H4 (cell line): ENCODE data around the gene ST8SIA6. TPM values are rescaled to one million over a fixed set of nuclear protein-coding genes. Genes with fewer than 3 reads are reported as not detected.
"Not testable (repeated sequence)": the region's sequence is repeated elsewhere in the genome, so short reads cannot be mapped to it uniquely, and the experiment has no call there.

Experiments
- DNase-seq: peaks from one replicate; pipeline ENCODE4 v3.0.0-alpha.2; 2015; ENCODE audit warnings: low spot score
- total RNA-seq: library from RNA; depleted of rRNA; stranded (reverse); fragments of >200 nt; shearing (Covaris generic); gene quantifications from 2 replicates; pipeline ENCODE4 v1.2.3, GENCODE V29; 2014

Gene ST8SIA6
- total RNA-seq, 1 experiment from 2014 or later: not detected

DNA sequence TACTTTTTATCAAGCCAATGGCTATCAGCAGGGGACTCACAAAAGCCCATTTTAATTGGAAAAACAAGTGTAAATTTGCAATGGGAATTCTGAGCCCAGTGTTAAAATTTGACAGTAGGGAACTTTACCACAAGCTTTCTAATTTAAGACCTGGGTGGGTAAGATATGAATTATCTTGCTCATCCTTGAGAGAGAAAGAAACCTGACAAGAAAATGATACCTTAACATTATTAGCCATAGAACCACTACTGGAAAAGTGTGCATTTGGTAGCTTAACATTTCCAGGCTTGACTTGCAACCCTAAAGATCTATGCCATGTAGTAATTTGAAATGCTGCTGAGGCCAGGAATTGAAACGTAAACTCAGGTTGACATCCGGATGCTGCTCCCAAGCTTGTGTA lies 2.7 kb upstream of the ST8SIA6 start:
- no peak for DNase-seq

DNA sequence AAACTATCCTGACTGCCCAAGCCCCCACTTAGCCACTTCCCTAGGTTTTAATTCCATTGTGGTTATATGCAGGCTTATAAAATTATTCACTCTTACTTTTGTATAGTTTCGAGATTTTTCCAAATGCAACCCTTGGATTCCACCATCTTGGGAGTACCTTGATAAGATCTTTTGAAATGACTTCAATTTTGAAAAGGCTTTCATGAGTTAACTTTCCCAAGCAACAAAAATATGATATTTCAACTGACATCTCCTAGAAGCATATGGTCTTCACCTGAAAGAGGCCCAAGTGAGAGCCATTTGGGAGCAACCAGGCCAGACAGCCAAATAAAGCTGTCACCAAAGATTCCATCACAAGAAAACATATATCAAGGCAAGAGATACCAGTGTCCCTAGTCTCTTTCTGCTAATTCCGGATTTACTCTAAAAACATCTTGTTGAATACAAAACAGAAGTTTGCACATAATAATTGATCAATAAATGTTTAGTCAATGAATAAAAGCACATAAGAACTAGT lies 1.7 kb upstream of the ST8SIA6 start:
- DNase-seq: no peak

DNA sequence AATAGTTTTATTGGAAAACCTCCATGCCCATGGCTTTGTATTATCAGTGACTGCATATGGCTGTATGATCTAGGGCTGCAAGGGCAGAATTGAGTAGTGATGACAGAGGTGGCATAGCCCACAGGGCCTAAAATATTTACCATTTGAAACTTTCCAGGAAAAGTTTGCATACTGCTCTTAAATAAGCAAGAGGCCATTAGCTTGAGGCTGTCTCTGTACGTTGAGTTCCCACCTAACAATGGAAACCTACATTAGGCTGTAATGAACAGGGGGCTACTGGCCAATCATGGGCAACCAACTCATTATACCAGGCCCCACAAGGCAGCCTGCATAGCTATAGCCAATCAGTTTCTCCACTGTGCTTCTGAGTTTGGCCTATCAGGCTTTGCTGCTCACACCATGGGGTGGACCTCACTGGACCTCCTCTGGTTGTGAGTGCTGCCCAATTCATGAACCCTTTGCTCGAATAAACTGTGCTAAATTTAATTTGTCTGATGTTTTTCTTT lies 673 bp upstream of the ST8SIA6 start:
- no peak for DNase-seq

DNA sequence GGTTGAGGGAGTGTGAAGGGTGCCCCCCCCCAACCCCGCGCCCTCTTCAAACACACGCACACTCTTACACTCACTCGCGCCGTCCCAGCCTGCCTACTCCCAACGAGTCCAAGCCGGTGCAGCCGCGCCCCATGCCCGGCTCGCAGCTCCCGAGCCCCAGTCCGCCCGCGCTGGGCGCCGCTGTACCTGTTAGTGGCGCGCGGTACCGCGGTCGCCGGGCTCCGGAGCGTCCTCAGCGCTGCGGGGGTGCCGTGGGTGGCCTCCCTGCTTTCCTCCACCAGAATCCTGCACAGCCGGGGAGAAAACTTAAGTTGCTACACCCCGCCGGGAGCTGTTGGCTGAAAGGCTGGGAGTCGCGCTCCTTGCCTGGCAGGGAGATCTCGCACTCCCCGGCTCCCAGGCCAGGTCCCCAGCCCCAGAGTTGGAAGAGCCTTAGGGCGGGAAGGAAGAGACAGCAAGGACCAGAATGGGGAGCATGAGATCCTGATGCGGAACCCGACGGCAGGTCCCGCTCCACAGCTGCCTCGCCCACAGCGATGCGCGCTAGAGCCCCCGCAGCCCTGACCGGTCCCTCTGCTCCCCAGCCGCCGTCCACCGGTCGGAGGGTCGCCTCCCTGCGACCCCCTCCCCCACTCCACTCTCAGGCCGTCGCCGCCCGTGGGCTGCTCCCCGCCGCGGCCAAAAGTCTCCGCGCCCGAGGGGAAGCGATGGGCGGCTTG lies 863 bp downstream of the ST8SIA6 start:
- DNase-seq: no peak

DNA sequence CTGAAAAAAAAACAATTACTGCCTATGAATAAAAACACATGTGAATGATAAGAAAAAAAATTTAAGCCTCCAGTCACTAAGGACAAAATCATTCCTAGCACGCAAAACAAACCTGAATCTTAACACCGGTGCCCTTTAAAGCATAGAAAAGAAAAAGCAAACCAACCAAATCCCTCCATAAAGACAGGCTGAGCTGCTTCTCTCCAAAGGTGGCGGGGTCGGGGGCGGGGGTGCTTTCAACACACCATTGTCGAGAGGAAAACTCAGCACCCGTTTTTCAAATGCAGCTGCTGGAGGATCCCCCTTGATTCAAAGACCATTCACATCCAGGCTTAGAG lies 1.4 kb downstream of the ST8SIA6 start:
- DNase-seq: no peak

DNA sequence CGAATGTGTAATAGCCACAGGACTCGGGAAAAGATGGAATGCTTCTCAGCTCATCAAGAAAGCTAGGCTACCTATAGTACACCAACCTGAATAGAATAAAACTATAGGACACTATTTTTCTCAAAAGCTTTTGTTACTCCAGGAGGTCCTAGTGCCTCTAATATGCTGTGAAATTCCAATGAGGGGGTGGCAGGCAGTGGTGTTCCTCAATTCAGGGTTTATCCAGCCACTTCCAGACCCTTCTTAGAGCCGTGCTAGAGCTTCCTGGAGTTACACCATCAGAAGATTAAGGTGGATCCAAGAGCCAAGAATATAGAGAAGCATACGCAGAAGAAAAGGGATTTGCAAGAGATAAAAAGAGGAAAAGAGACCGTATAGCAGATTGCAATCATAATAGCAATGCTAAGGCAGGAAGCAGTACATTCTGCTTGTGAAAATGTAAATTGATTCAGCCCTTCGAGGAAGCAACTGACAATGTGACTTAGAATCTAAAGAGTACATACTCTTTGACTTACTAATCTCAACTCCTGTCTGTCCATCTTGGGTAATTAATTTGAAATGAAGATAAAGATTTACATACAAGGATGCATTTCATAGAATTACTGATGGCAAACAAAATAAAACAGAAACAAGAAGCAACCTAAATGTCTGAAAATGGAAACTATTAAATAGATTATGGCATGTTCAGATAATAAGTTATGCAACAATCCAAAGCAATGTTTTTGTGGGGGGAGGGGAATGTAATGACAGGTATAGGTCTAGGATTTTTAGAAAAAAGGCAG lies 2.1 kb downstream of the ST8SIA6 start:
- DNase-seq: no peak

DNA sequence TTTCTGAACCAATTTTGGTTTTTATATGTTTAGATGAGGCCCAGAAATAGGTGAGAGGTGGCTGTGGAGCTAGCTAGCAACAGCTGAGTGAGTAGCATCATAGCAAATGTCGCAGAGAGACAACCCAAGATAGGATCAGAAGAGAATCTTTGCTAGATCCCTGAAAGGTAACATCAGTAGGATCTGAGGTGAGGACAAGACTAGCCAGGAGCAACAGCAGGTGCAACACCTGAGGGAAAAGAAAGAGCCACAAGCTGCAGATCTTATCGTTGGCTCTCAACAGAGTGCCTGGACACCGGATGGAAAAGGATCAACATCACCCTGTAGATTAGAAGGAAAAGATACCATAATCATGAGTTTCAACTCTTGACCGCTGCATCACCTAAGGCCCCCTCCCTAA lies 4.4 kb downstream of the ST8SIA6 start:
- DNase-seq: no peak

DNA sequence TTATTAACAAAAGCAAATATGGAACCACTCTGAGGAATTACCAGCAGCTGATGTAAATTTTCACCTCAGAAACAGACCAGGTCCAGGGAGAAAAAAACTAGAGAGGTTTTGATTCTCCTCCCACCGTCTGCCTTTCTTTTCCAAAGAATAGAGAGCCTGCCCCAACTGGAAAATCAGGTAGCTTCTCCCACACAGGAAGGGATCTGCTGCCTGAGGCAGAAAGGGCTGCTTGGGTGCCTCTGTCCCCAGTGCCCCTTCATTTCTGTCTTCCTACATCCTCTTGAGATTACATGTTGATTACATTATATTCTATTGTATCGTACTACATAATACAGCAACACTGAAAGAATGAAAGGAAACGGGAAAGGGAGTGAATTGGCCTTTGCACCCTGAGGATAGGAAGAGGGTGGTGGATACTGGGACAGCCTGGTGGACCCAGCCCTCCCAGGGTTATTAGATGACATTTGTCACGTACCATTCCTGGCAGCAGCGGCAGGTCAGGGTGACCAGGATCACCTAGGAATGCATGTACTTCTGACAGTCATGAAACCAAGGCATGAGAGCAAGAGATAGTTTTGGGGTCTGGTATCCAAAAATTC lies 8.9 kb downstream of the ST8SIA6 start:
- no peak for DNase-seq

DNA sequence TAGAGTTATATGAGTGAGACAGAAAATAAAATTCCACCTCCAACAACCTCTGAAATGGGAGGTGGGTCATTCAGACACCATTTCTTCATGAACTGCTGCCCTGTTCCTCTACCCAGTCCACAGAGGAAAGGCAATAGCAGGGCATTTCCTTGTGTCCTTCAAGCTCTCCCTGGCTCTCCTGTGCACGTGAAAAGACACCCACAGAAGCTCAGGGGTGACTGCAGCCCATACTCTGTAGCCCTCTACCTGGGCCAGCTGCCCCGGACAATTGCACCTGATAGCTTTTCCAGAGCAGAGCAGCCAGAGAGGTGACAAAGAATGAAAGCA lies 10.0 kb downstream of the ST8SIA6 start:
- no peak for DNase-seq

DNA sequence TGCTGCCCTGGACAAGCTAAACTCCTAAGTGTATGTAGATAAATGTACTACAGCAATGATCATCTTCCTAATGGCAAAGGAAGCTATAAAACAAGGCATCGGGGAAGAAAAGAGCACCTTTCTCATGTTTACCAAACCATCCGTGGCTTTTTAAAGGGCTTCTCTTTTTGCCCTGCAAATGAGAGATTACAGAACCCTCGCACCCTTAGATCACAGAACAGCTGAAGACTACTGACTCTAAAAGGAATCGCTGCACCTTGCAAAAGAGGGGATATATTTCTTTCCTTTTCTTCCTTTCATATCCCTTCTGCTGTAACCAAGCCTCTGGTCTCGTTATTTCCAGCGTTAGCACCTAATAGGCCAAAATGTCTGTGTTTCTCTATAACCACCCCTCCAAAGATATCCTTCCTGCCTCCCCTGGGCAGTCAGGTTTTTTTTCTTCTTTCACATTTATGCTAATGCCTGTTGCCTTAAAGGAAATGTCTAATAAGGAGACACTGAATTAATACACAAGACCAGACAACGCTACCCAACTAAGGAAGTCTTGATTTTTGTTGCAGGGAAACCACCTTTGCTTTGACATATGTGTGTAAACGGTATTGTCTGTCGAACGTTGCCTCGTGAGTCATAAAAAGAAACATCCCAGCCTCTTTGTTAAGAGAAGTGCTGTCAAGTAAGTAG lies 10.5 kb downstream of the ST8SIA6 start:
- DNase-seq: no peak

DNA sequence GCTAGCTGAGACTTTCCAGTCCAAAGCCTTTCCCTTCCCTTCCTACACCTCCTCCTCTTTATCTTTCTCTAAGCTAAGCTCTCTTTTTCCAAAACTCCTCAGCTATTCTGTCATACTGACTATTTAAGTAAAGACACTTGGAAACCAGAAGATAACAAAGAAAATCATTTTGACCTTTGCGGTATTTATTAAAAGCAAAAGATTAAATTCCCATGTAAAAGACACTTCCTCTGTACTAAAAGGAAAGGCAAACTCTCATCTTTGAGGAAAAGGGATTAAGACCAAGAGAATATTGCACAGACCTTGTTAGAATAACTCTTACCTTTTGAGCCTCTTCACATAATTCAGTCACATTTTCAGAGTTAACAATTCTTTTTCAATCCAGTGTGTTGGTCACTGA lies 15.8 kb downstream of the ST8SIA6 start:
- DNase-seq: no peak

DNA sequence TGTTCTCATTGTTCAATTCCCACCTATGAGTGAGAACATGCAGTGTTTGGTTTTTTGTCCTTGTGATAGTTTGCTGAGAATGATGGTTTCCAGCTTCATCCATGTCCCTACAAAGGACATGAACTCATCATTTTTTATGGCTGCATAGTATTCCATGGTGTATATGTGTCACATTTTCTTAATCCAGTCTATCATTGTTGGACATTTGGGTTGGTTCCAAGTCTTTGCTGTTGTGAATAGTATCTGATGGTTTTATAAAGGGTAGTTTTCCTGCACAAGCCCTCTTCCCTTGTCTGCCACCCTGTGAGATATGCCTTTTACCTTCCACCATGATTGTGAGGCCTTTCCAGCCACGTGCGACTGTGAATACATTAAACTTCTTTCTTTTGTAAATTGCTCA lies 17.8 kb downstream of the ST8SIA6 start:
- DNase-seq: not testable (repeated sequence)

DNA sequence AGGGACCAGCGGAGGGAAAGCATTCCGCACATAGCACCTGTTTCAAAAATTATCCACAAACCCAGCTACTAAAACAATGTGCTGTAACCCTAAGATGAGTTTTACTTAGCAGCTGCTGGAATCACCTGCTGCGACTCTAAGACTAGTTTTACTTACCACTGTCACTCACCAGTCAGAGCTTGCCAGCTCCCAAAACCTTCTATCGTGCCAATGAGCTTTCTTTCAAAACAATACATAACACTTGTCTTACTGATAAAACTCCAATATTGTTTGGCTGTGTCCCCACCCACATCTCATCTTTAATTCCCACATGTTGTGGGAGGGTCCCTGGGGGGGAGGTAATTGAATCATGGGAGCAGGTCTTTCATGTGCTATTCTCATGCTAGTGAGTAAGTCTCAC lies 18.4 kb downstream of the ST8SIA6 start:
- DNase-seq: no peak

DNA sequence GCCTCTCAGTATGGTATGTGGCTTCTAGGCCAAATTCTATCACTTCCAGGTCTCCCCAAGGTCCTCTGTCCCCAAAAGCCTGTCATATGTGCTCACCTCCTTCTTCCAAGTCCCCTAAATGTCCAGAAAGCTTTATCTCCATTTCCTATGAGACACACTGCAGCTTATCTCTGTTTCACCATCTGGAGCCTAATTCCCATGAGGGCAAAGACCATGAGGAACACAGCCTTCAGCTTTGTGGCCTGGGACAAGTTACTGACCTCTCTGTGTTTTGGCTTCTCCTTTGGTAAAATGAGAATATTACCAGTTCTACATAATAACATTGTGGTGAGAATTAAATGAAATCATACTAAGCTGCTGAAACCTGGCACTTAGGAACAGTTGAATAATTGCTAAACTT lies 19.2 kb downstream of the ST8SIA6 start:
- no peak for DNase-seq

DNA sequence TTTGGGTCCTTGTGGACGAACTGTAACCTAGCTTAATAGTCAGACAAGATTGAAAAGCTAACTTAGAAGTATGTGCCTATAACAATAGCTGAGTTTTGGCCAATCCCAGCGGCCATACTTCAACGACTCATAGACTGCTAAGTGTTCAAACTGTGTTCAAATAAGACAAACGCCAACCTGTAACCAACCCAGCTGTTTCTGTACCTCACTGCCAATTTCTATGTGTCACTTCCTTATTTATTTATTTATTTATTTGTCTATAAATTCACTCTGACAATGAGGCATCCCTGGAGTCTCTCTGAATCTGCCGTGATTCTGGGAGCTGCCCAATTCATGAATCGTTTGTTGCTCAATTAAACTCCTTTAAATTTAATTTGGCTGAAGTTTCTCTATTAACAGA lies 21.7 kb downstream of the ST8SIA6 start:
- DNase-seq: no peak

DNA sequence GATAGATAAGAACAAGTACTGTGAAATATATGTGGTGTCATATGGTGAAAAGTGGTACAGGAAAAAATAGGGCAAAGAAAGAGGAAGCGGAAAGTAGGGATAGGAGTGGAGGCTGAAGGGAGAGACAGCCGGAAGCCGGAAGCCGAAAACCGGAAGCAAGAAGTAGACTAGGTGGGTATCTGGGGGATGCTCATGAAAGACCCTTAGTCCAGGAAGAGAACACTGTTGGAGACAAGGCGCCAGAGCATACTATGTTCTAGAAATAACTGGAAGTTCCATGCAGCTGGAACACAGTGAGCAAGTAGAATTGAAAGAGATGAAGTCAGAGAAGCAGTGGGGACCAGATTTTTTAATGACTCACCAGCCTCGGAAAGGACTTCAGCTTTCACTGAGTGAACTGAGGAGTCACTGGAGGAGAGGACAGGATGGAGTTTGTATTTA lies 22.5 kb downstream of the ST8SIA6 start:
- DNase-seq: no peak

DNA sequence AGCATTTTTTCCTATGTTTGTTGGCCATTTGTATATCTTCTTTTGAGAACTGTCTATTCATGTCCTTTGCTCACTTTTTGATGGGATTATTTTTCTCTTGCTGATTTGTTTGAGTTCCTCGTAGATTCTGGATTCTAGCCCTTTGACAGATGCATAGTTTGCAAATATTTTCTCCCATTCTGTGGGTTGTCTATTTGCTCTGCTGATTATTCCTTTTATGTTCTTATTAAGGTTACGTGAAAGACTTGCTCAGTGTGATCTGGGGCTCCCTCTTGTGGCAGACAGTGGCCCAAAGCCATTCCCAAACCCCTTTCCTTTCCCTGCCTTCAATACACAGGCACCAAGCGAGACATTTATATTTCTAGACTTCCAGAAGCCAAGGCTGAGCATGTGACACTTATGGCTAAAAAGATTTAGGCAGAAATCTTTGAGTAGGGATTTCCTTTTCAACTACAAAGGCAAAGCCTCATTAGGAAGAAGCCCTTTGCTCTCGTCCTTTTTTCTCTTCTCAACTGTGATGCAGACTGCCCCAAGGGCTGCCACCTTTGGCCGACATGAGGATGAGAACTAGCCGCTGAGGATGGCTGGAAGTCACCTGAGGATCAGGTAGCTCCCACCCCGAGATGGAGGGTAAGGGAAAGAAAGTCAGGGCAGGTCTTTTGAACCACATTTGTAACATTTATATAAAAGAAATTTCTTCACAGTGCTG lies 23.6 kb downstream of the ST8SIA6 start:
- peak; percentile 45 for DNase-seq

DNA sequence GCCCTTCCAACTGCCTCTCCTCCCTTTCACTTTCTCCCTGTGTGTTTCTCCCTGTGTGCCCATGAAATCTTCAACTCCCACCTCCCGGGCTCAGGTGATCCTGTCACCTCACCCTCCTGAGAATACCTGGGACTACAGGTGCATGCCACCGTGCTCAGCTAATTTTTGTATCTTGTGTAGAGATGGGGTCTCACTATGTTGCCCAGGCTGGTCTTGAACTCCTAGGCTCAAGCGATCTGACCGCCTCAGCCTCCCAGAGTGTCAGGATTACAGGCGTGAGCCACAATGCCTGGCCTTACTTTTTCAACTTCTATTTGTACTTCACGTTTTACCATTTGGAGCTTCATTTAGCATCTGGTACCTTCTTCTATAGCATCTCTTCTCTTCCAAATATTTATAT lies 24.9 kb downstream of the ST8SIA6 start:
- DNase-seq: no peak

DNA sequence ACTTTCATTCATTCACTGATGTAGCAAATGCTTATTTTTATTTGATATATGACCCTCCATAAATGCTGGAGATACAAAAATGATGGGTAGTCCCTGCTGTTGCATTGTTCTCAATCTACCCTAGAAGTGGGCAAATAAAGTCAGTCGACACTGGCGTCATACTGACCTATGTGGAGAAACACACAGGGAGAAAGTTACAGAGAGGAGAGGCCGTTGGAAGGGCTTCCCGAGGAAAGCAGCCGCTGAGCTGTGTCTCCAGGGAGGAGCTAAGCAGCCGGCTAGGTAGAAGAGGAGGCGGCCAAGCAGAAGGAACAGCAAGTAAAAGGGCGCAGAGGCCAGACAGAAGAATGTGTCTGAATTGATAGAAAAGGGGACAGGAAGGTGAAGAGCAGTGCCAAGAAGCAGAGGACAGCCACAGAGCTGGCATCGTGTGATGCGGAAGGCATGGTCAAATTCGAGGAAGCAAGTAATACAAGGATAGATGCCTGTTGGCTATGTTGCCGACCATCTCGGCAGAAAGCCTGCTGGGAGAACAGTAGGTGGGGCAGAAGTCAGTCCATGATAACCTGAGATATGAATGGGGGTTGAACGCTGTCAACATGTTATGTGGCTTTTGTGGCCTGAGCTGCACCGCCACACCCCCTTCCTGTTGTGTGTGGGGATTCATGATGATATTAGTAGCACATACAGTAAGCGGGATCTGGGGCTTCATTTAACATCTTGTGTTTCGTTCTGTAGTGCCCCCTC lies 25.9 kb downstream of the ST8SIA6 start:
- DNase-seq: no peak

DNA sequence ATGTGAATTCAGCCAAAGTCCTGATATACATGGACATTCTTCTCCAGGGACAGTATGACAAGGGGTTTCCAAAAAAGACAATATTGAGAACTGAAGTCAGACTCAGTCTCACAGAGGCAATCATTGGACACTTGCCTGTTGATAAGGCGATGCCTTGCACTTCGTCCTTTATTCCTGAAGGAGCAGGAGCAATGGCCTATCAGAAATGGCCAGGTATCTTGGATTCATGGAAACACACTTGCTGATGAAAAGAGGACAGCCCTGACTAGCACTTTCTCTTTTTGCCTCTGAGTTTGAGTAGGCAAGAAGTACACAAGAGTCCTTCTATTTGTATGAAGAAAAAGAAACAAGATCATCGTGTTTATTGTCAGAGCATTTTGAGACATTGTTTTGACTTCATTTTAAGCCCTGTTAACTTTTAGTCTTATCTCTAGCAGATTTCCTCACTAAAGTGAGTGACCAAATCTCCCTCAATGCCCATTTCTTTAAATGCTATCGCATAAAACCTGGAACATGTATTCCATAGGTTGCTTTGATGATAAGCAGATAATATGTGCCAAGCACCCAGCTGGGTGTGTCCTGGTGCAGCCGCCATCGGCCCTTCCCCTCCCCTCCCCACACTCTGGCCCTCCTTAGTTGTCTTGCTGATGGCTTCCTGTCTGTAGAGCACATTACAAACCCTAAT lies 26.6 kb downstream of the ST8SIA6 start:
- no peak for DNase-seq
